ENCODE data around the gene BCL2L11.

Gene BCL2L11

DNA sequence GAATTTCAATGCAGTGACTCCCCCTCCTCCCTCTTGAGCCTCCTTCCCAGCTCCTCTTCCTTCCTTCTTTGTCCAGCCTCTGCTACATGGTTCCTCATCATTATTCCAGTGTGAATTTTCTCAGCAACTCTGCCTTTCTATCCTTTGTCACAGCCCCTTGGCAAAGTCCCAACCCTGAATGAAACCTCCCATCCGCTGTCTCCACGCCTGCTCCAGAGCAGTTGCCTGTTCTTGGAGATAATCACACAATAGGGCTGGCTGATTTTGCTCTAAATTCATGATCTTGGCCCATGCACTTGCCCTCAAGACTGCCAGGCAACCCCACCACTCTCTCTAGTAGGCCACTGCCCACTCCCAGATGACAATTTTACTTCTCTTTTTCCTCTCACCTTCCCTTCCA, 61.4 kb downstream of the BCL2L11 start:
- H3K36me3 Mint-ChIP-seq (ENCODE audit: low read depth) = no peaks in the 10 kb centered on the region
- TF ChIP-seq, protein P1, sequence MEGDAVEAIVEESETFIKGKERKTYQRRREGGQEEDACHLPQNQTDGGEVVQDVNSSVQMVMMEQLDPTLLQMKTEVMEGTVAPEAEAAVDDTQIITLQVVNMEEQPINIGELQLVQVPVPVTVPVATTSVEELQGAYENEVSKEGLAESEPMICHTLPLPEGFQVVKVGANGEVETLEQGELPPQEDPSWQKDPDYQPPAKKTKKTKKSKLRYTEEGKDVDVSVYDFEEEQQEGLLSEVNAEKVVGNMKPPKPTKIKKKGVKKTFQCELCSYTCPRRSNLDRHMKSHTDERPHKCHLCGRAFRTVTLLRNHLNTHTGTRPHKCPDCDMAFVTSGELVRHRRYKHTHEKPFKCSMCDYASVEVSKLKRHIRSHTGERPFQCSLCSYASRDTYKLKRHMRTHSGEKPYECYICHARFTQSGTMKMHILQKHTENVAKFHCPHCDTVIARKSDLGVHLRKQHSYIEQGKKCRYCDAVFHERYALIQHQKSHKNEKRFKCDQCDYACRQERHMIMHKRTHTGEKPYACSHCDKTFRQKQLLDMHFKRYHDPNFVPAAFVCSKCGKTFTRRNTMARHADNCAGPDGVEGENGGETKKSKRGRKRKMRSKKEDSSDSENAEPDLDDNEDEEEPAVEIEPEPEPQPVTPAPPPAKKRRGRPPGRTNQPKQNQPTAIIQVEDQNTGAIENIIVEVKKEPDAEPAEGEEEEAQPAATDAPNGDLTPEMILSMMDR (IDR thresholded peaks at IDR 0.05; ENCODE audit: unreplicated experiment in 3 of 3) = no peak
- no peaks in the 10 kb centered on the region for H3K27me3 Mint-ChIP-seq (ENCODE audit: low read depth)
- no peak overlapping the region for H3K4me3 Mint-ChIP-seq
- H3K9me3 Mint-ChIP-seq = no peaks in the 10 kb centered on the region
- H3K4me1 Mint-ChIP-seq = peaks cover 14% of the 10 kb centered on the region
- H3K27ac Mint-ChIP-seq = no peak overlapping the region

DNA sequence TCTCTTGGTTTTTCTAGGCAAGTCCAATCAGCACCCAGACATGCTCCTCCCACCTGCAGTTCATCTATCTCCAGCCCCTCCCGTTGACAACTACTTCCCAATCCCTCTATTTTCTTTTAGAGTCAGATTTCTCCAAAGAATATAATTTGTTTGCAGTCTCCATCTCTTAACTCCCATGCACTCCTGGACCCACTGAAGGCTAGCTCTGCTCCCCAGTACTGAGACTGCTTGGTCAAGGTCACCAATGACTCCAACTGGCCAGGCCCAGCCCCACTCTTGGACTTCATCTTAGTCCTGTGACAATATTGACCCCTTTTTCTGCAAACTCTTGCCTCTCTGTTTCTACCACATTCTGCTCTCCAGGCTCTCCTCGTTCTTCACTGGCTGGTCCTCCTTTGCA, 62.0 kb downstream of the BCL2L11 start:
- Mint-ChIP-seq H3K4me3 (no peak overlapping the region), H3K9me3 (no peaks in the 10 kb centered on the region), H3K36me3 (ENCODE audit: low read depth) (no peaks in the 10 kb centered on the region), H3K27ac (no peak overlapping the region), H3K4me1 (peaks cover 14% of the 10 kb centered on the region), H3K27me3 (ENCODE audit: low read depth) (no peaks in the 10 kb centered on the region)
- TF ChIP-seq, protein P1 (IDR thresholded peaks at IDR 0.05; ENCODE audit: unreplicated experiment in 3 of 3) = no peak

DNA sequence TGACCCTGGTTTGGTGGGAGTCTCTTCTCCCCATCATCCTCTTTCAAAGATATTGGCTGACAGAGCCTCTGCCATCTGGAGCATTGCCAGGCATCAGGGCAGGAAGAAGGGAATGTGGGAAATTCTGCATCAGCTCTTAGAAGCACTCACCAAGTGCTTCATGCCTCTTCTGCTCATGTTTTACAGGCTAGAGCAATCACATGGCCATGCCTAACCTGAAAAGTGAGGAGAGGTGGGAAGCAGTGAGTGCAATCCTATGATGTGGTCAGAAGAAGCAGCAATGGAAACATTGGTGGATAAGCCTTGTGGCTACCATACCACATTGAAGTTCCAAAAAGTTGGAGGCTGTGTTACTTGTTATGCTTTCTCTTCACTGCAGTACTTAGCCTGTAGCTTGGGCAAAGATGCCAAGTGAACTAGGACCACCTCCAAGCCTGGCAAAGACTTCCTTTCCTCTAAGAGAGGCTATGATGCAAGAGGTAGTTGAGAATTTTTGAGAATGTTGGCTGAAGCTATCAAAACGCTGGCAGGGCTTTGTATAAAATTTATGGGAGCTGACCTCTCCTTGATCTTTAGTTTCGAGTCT, 64.1 kb downstream of the BCL2L11 start:
- TF ChIP-seq, protein P1 (IDR thresholded peaks at IDR 0.05; ENCODE audit: unreplicated experiment in 3 of 3) = no peak
- H3K27ac Mint-ChIP-seq = peak overlapping the region in 1 of 3 experiments; percentile 32
- peaks cover 6% of the 10 kb centered on the region for H3K4me1 Mint-ChIP-seq
- H3K4me3 Mint-ChIP-seq = no peak overlapping the region
- H3K9me3 Mint-ChIP-seq = peaks cover 2% of the 10 kb centered on the region
- no peaks in the 10 kb centered on the region for H3K36me3 Mint-ChIP-seq (ENCODE audit: low read depth)
- no peaks in the 10 kb centered on the region for H3K27me3 Mint-ChIP-seq (ENCODE audit: low read depth)

DNA sequence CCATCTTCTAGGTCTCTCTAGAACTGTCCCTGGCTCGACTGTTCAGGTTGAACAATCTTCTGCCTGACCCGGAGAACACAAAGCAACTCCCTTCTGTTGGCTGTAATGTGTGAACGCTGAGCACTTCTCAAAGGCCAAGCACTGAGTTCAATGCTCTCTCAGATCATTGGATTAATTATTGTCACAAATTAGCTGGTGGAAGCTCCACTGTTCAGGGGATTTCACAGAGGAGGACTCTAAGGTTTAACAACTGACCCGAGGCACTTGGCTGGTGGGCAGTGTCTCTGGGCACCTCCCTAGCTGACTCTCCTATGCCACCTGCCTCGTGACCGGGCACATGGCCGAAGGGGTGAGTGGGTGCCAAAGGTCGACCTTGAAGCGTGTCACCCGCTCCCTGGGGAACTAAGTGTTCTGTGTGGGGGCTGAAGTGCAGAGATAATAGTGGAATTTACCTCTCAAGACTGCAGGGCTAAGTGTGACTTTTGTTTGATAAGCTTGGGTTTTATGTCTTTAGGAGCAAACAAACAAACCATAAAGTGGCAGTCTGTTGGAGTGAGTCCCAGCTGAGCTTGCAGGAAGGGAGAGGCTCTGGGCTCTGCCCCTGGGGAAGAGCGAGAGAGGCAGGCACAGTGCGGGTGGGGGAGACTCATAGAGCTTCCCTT, 64.8 kb downstream of the BCL2L11 start:
- H3K27ac Mint-ChIP-seq = peak overlapping the region in 1 of 3 experiments; percentile 32
- TF ChIP-seq, protein P1 (IDR thresholded peaks at IDR 0.05; ENCODE audit: unreplicated experiment in 3 of 3) = no peak
- no peak overlapping the region for H3K4me3 Mint-ChIP-seq
- H3K9me3 Mint-ChIP-seq = peaks cover 2% of the 10 kb centered on the region
- no peaks in the 10 kb centered on the region for H3K27me3 Mint-ChIP-seq (ENCODE audit: low read depth)
- H3K36me3 Mint-ChIP-seq (ENCODE audit: low read depth) = no peaks in the 10 kb centered on the region
- peaks cover 6% of the 10 kb centered on the region for H3K4me1 Mint-ChIP-seq

DNA sequence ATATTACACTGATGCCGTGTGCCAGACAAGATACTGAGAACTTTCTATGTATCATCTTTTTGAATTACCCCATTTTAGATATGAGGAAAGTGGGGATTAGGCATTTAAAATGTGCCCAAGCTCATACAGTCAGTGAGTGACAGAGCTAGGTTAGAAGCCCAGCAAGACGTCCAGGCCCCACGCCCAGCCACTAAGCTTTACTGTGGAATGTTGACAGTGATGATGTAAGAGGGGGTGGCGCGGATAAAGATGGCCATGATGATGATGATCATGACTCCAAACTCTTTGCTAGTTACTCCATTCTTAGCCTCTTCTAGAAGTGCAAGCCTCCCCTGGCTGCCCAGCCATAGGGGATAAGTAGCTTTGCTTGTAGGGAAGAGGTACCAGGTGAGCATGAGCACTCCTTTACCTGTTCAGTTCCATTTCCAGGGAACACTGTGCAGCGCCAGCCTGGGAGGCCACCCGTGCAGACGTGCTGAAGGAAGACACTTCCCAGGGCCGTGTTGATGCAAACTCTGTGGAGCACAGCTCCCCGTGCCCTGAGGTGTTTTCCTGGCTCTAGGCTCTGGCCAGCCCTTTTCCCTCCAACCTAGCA, 65.5 kb downstream of the BCL2L11 start:
- Mint-ChIP-seq H3K4me1 (peaks cover 6% of the 10 kb centered on the region), H3K36me3 (ENCODE audit: low read depth) (no peaks in the 10 kb centered on the region), H3K27me3 (ENCODE audit: low read depth) (no peaks in the 10 kb centered on the region), H3K27ac (no peak overlapping the region), H3K4me3 (no peak overlapping the region), H3K9me3 (peaks cover 2% of the 10 kb centered on the region)
- TF ChIP-seq, protein P1 (IDR thresholded peaks at IDR 0.05; ENCODE audit: unreplicated experiment in 3 of 3) = no peak

Measured in nephron (organoid).